H1 (cell line): Measurements from ENCODE around the gene UBR2. TPM values are rescaled to one million over a fixed set of nuclear protein-coding genes. Genes with fewer than 3 reads are reported as not detected.

Experiments used
- CTCF ChIA-PET: fragments of 300-600 bp; sonication (Branson Sonifier 250); formaldehyde crosslinking; loops from one replicate; lab custom pipeline; 2021; ENCODE audit not compliant: partially characterized antibody; lab: Charles Lee
- POLR2A ChIA-PET: fragments of 300-600 bp; sonication (Branson Sonifier 250); formaldehyde crosslinking; loops from one replicate; lab custom pipeline; 2021; ENCODE audit warnings: inconsistent platforms; ENCODE audit not compliant: partially characterized antibody; lab: Charles Lee
- DNase-seq, 2 experiments: peaks; one replicate each; pipeline versions ENCODE4 v3.0.0 to v3.0.0-alpha.2; 2010 to 2022; ENCODE audit warnings: low spot score in 2 of 2, low read depth in 1 of 2, mixed read lengths in 1 of 2
- FAIRE-seq: peaks from 2 replicates; lab custom pipeline; 2011; peaks lifted over from hg19 to GRCh38; lab: Jason Lieb, UNC
- H2AFZ ChIP-seq: 2 replicates; pipeline ENCODE4 v1.8.1; 2012; ENCODE audit warnings: low read length, inconsistent platforms
- H2AK5ac ChIP-seq: 2 replicates; pipeline ENCODE4 v1.6.1; 2013; ENCODE audit warnings: low read depth, low read length
- H2BK120ac ChIP-seq: replicated peaks from 2 replicates; pipeline ENCODE3; 2013; ENCODE audit warnings: low read depth, low read length, inconsistent platforms
- H2BK12ac ChIP-seq: 2 replicates; pipeline ENCODE4 v1.6.1; 2013; ENCODE audit warnings: low read depth, low read length
- H2BK15ac ChIP-seq: 2 replicates; pipeline ENCODE4 v1.6.1; 2013; ENCODE audit warnings: low read length
- H2BK20ac ChIP-seq: 2 replicates; pipeline ENCODE4 v1.6.1; 2013; ENCODE audit warnings: low read length
- H2BK5ac ChIP-seq: 2 replicates; pipeline ENCODE4 v1.6.1; 2013; ENCODE audit warnings: low read depth, low read length
- H3K14ac ChIP-seq: 2 replicates; pipeline ENCODE4 v1.6.1; 2013; ENCODE audit warnings: inconsistent platforms; ENCODE audit not compliant: insufficient read length
- H3K18ac ChIP-seq: 2 replicates; pipeline ENCODE4 v1.6.1; 2013; ENCODE audit warnings: low read length; ENCODE audit errors: extremely low read depth
- H3K23ac ChIP-seq: 2 replicates; pipeline ENCODE4 v1.6.1; 2013; ENCODE audit warnings: inconsistent platforms; ENCODE audit not compliant: insufficient read length
- H3K23me2 ChIP-seq: 2 replicates; pipeline ENCODE4 v1.6.1; 2013; ENCODE audit warnings: low read depth, low read length
- H3K27ac ChIP-seq: 2 replicates; pipeline ENCODE4 v1.6.1; 2011; ENCODE audit warnings: low read depth, low read length, inconsistent platforms
- H3K27me3 ChIP-seq, 4 experiments: replicated peaks in 1 of 4; 1 replicate in 1 of 4; 2 replicates in 3 of 4; pipeline versions ENCODE4 v1.6.1 to v1.8.1; 2011 to 2013; ENCODE audit warnings: low read length in 3 of 4, mild to moderate bottlenecking in 3 of 4, inconsistent platforms in 2 of 4, mixed read lengths in 2 of 4, moderate library complexity in 1 of 4; ENCODE audit not compliant: control insufficient read depth in 3 of 4, insufficient read depth in 3 of 4; ENCODE audit errors: extremely low read depth in 1 of 4
- H3K36me3 ChIP-seq, 4 experiments: 2 replicates each; pipeline versions ENCODE4 v1.6.1 to v1.8.1; 2011 to 2013; ENCODE audit warnings: mild to moderate bottlenecking in 4 of 4, low read length in 3 of 4, moderate library complexity in 2 of 4, control low read depth in 1 of 4, inconsistent platforms in 1 of 4; ENCODE audit not compliant: insufficient read depth in 4 of 4, control insufficient read depth in 2 of 4
- H3K4ac ChIP-seq: replicated peaks from 2 replicates; pipeline ENCODE3; 2013; ENCODE audit warnings: low read length, low read depth, mixed read lengths, inconsistent platforms; ENCODE audit not compliant: insufficient read length
- H3K4me1 ChIP-seq, 4 experiments: replicated peaks in 1 of 4; 1 replicate in 1 of 4; 2 replicates in 3 of 4; pipeline versions ENCODE4 v1.6.1 to v1.8.1; 2011 to 2013; ENCODE audit warnings: low read length in 3 of 4, inconsistent platforms in 2 of 4, mixed read lengths in 1 of 4; ENCODE audit not compliant: insufficient read depth in 4 of 4, control insufficient read depth in 3 of 4
- H3K4me2 ChIP-seq, 2 experiments: 2 replicates each; pipeline versions ENCODE4 v1.6.1 to v1.8.1; 2011 to 2013; ENCODE audit warnings: low read depth in 2 of 2, low read length in 2 of 2, control low read depth in 1 of 2, inconsistent platforms in 1 of 2, mild to moderate bottlenecking in 1 of 2; ENCODE audit not compliant: insufficient read depth in 1 of 2
- H3K4me3 ChIP-seq, 4 experiments: fragments of 200-600, 300-600 bp in 1 of 4; sonication (generic), shearing (Covaris generic), sonication (Bioruptor Twin) in 1 of 4; 2 replicates each; pipeline versions ENCODE4 v1.5.1 to v1.8.1; 2011 to 2016; ENCODE audit warnings: low read length in 4 of 4, low read depth in 3 of 4, control low read depth in 2 of 4, inconsistent platforms in 2 of 4, mild to moderate bottlenecking in 2 of 4, mixed read lengths in 1 of 4, moderate library complexity in 1 of 4; ENCODE audit not compliant: insufficient read depth in 2 of 4; ENCODE audit errors: extremely low read depth in 1 of 4
- H3K56ac ChIP-seq: replicated peaks from 2 replicates; pipeline ENCODE3; 2013; ENCODE audit warnings: low read depth, mild to moderate bottlenecking, mixed read lengths, low read length, inconsistent platforms; ENCODE audit not compliant: insufficient read length
- H3K79me1 ChIP-seq: 2 replicates; pipeline ENCODE4 v1.6.1; 2013; ENCODE audit warnings: low read depth, low read length, control low read depth
- H3K79me2 ChIP-seq, 2 experiments: 2 replicates each; pipeline versions ENCODE4 v1.6.1 to v1.8.1; 2012 to 2013; ENCODE audit warnings: low read length in 2 of 2, mild to moderate bottlenecking in 2 of 2, inconsistent platforms in 1 of 2; ENCODE audit not compliant: insufficient read depth in 2 of 2, control insufficient read depth in 1 of 2
- H3K9ac ChIP-seq, 4 experiments: replicated peaks in 1 of 4; 1 replicate in 1 of 4; 2 replicates in 3 of 4; pipeline versions ENCODE4 v1.6.1 to v1.8.1; 2011 to 2013; ENCODE audit warnings: low read depth in 3 of 4, low read length in 3 of 4, control low read depth in 2 of 4, mild to moderate bottlenecking in 2 of 4, moderate library complexity in 2 of 4, inconsistent platforms in 1 of 4; ENCODE audit errors: extremely low read depth in 1 of 4
- H3K9me3 ChIP-seq, 2 experiments: 2 replicates each; pipeline versions ENCODE4 v1.6.1 to v1.8.1; 2012 to 2013; ENCODE audit warnings: mild to moderate bottlenecking in 2 of 2, moderate library complexity in 2 of 2, control low read depth in 1 of 2, inconsistent platforms in 1 of 2, low read depth in 1 of 2, low read length in 1 of 2, mixed read lengths in 1 of 2; ENCODE audit not compliant: insufficient read depth in 2 of 2
- H4K20me1 ChIP-seq, 2 experiments: replicated peaks in 1 of 2; 2 replicates each; pipeline versions ENCODE3 to v1.8.1; 2011 to 2013; ENCODE audit warnings: inconsistent platforms in 2 of 2, low read length in 2 of 2, mild to moderate bottlenecking in 1 of 2; ENCODE audit not compliant: insufficient read depth in 2 of 2, control insufficient read depth in 1 of 2
- H4K5ac ChIP-seq: 2 replicates; pipeline ENCODE4 v1.6.1; 2013; ENCODE audit warnings: low read length, low read depth, mixed read lengths, inconsistent platforms; ENCODE audit not compliant: insufficient read length
- H4K8ac ChIP-seq: 2 replicates; pipeline ENCODE4 v1.8.0; 2013; ENCODE audit warnings: mild to moderate bottlenecking, moderate library complexity, low read length, inconsistent platforms; ENCODE audit not compliant: insufficient read depth; ENCODE audit errors: extremely low read depth
- H4K91ac ChIP-seq: replicated peaks from 2 replicates; pipeline ENCODE3; 2013; ENCODE audit warnings: low read length, mixed read lengths, inconsistent platforms; ENCODE audit not compliant: insufficient read length
- KDM4A ChIP-seq: IDR thresholded peaks from one replicate; pipeline ENCODE4 v1.7.1; 2012; ENCODE audit warnings: low read depth, mild to moderate bottlenecking, moderate library complexity, low read length, inconsistent platforms; ENCODE audit not compliant: severe bottlenecking
- TBP ChIP-seq: IDR thresholded peaks from 2 replicates; pipeline ENCODE4 v1.6.1; 2011; ENCODE audit warnings: low read depth, low read length, improper control_type of control experiment
- WGBS, 2 experiments: shearing (Covaris generic) in 1 of 2; methylation state at CpG; one replicate each; pipeline versions ENCODE4 v1.1.6 to v1.1.7; 2013 to 2015; ENCODE audit warnings: low lambda C conversion rate in 2 of 2, mixed read lengths in 2 of 2, inconsistent platforms in 1 of 2, low coverage in 1 of 2, missing lambda C conversion rate in 1 of 2; ENCODE audit not compliant: insufficient replicate concordance in 2 of 2, insufficient coverage in 1 of 2, insufficient read length in 1 of 2; ENCODE audit errors: extremely low coverage in 1 of 2, missing lambda C conversion rate in 1 of 2; 5-methylcytosine and 5-hydroxymethylcytosine counted together
- polyA plus RNA-seq, 7 experiments: library from polyadenylated mRNA; depleted of rRNA in 3 of 7; stranded (reverse) in 5 of 7; unstranded in 2 of 7; fragments of >200 nt in 5 of 7; fragments of 200-250 nt in 2 of 7; gene quantifications; 1 replicate in 5 of 7; 2 replicates in 1 of 7; 4 replicates in 1 of 7; pipeline versions ENCODE4 v1.2.1 to v1.2.3, GENCODE V29; 2011 to 2013; ENCODE audit warnings: missing spikeins in 2 of 7, mixed read lengths in 2 of 7
- total RNA-seq: library from RNA; stranded (reverse); fragmentation: NEBNext Ultra II Directional; extraction: Animal tissue kit (Norgen Biotek cat#: 25700); gene quantifications from 2 replicates; pipeline ENCODE4 v1.2.1, GENCODE V29; 2021

Gene UBR2
- total and polyA plus RNA-seq, 2 of the 8 experiments (the other 6 are each of a cell fraction or from before 2014, with no cell fraction given) = 6.5 to 19.5 TPM

- Histone ChIP-seq H3K23me2 (no peaks in the 10 kb centered on the region), H3K56ac (no peak overlapping the region), H2AFZ (no peak overlapping the region), H4K5ac (no peak overlapping the region), H3K27ac (no peak overlapping the region), H3K9me3 (no peaks in the 10 kb centered on the region)
- POLR2A ChIA-PET = no interaction called here
- CTCF ChIA-PET = interaction anchor here (1.6 kb wide), 1 partner anchor 14 kb away, joined by 5 read pairs; no protein-coding TSS in a partner anchor
- TF ChIP-seq TBP (no peak), KDM4A (no peak)
- TF ChIP-seq, all 59 proteins: peak for 0
- no peak overlapping the region for H3K23ac ChIP-seq
- H3K79me1 ChIP-seq = no peaks in the 10 kb centered on the region
- no peak overlapping the region for H2BK5ac ChIP-seq
- no peaks in the 10 kb centered on the region for H3K4me1 ChIP-seq
- no peak overlapping the region for H2BK120ac ChIP-seq
- H3K9ac ChIP-seq = no peak overlapping the region
- no peaks in the 10 kb centered on the region for H3K27me3 ChIP-seq
- peaks cover 0 to 26% (median 9%) of the 10 kb centered on the region in 4 experiments; a peak in 5 of 8 replicates for H3K36me3 ChIP-seq
- no peak overlapping the region for H3K4me3 ChIP-seq
- H4K20me1 ChIP-seq = no peaks in the 10 kb centered on the region
- no peaks in the 10 kb centered on the region for H3K79me2 ChIP-seq
- no peak overlapping the region for H2BK15ac ChIP-seq
- no peak for FAIRE-seq
- 90% methylated on average over 3 of the region's 3 CpGs; no CpG with 5 or more reads in 1 of the 2 experiments for whole genome bisulfite sequencing, 2 experiments
- no peak overlapping the region for H4K91ac ChIP-seq
- no peak overlapping the region for H3K18ac ChIP-seq
- no peak overlapping the region for H4K8ac ChIP-seq
- no peak overlapping the region for H2BK20ac ChIP-seq
- no peak overlapping the region for H2BK12ac ChIP-seq
- no peak overlapping the region for H2AK5ac ChIP-seq
- no peak for DNase-seq
- H3K4me2 ChIP-seq = no peak overlapping the region
- H3K4ac ChIP-seq = no peak overlapping the region
- H3K14ac ChIP-seq = no peak overlapping the region
These were observed 73.9 kb downstream of the UBR2 start for GRCh38 chr6:42637681-42638080.
